Measurements from ENCODE around the gene GSTO2. TPM values are rescaled to one million over a fixed set of nuclear protein-coding genes. Genes with fewer than 3 reads are reported as not detected.

GSTO2 gene
- total RNA-seq, 1 donor: 2.2 TPM

GRCh38 chr10:104336821-104337467, 68.0 kb downstream of the GSTO2 start:
- peaks cover 68% of the 10 kb centered on the region for H3K79me2 ChIP-seq (ENCODE audit: insufficient read depth, low read length)
- no peak for DNase-seq (ENCODE audit: insufficient read length, low spot score, missing footprints)
- peak overlapping the region; percentile 97 for H3K4me3 ChIP-seq (ENCODE audit: insufficient read depth, low read length)
- peaks cover 54% of the 10 kb centered on the region for H3K4me1 ChIP-seq (ENCODE audit: insufficient read depth, low read length)
- peak overlapping the region; percentile 98 for H3K27ac ChIP-seq (ENCODE audit: low read depth, low read length)
- no peak overlapping the region for H2AFZ ChIP-seq (ENCODE audit: low read length)
- H3K9me3 ChIP-seq (ENCODE audit: low read depth, low read length): no peaks in the 10 kb centered on the region
- peaks cover 19% of the 10 kb centered on the region for H3K36me3 ChIP-seq (ENCODE audit: insufficient read depth, low read length)
- H3K27me3 ChIP-seq (ENCODE audit: insufficient read depth, low read length): no peaks in the 10 kb centered on the region
- peaks cover 33% of the 10 kb centered on the region for H4K20me1 ChIP-seq (ENCODE audit: insufficient read depth, low read length)
- no peak for TF ChIP-seq CTCF (IDR thresholded peaks at IDR 0.05; ENCODE audit: extremely low read depth, low read depth, low read length)
- H3K4me2 ChIP-seq (ENCODE audit: insufficient read depth, low read length): peak overlapping the region; percentile 98

- TF ChIP-seq CTCF (IDR thresholded peaks at IDR 0.05; ENCODE audit: extremely low read depth, low read depth, low read length): no peak
- Histone ChIP-seq H2AFZ (ENCODE audit: low read length) (no peak overlapping the region), H3K4me2 (ENCODE audit: insufficient read depth, low read length) (peak overlapping the region; percentile 98), H3K27ac (ENCODE audit: low read depth, low read length) (peak overlapping the region; percentile 98), H3K27me3 (ENCODE audit: insufficient read depth, low read length) (no peaks in the 10 kb centered on the region), H3K4me1 (ENCODE audit: insufficient read depth, low read length) (peaks cover 48% of the 10 kb centered on the region), H3K36me3 (ENCODE audit: insufficient read depth, low read length) (peaks cover 17% of the 10 kb centered on the region), H3K9me3 (ENCODE audit: low read depth, low read length) (no peaks in the 10 kb centered on the region), H3K4me3 (ENCODE audit: insufficient read depth, low read length) (peak overlapping the region; percentile 97), H3K79me2 (ENCODE audit: insufficient read depth, low read length) (peaks cover 62% of the 10 kb centered on the region), H4K20me1 (ENCODE audit: insufficient read depth, low read length) (peaks cover 33% of the 10 kb centered on the region)
- no peak for DNase-seq (ENCODE audit: insufficient read length, low spot score, missing footprints)
Observed at GRCh38 chr10:104337521-104337984, 68.6 kb downstream of the GSTO2 start.

GRCh38 chr10:104337985-104338735, 69.2 kb downstream of the GSTO2 start, which contains the start of gene ITPRIP:
Gene ITPRIP, minus strand, starts transcription at chr10:104338465. Its CDS starts 22,414 bp downstream, at chr10:104316051.
- peaks cover 30% of the 10 kb centered on the region for H4K20me1 ChIP-seq (ENCODE audit: insufficient read depth, low read length)
- no peak for TF ChIP-seq CTCF (IDR thresholded peaks at IDR 0.05; ENCODE audit: extremely low read depth, low read depth, low read length)
- H3K9me3 ChIP-seq (ENCODE audit: low read depth, low read length): no peaks in the 10 kb centered on the region
- peak within 1 kb of the TSS; percentile 98 for H3K27ac ChIP-seq (ENCODE audit: low read depth, low read length)
- peak; percentile 91 for DNase-seq (ENCODE audit: insufficient read length, low spot score, missing footprints)
- H3K27me3 ChIP-seq (ENCODE audit: insufficient read depth, low read length): no peaks in the 10 kb centered on the region
- peaks cover 14% of the 10 kb centered on the region for H3K36me3 ChIP-seq (ENCODE audit: insufficient read depth, low read length)
- H3K79me2 ChIP-seq (ENCODE audit: insufficient read depth, low read length): peaks cover 56% of the 10 kb centered on the region
- peaks cover 44% of the 10 kb centered on the region for H3K4me1 ChIP-seq (ENCODE audit: insufficient read depth, low read length)
- peak within 1 kb of the TSS; percentile 86 for H2AFZ ChIP-seq (ENCODE audit: low read length)
- H3K4me3 ChIP-seq (ENCODE audit: insufficient read depth, low read length): peak within 1 kb of the TSS; percentile 97
- H3K4me2 ChIP-seq (ENCODE audit: insufficient read depth, low read length): peak within 1 kb of the TSS; percentile 98

Data from osteoblast (primary cell).